GM18517 (cell line): ENCODE measurements around the gene RFXANK.
"Not testable (repeated sequence)": the region's sequence is repeated elsewhere in the genome, so short reads cannot be mapped to it uniquely, and the experiment has no call there.

Experiments
- ATAC-seq: cut with Tn5 transposase; IDR thresholded peaks from one replicate; pipeline ENCODE4 v1.9.1; 2021; ENCODE audit warnings: mild to moderate bottlenecking, moderate library complexity; ENCODE audit not compliant: unreplicated experiment

Gene RFXANK, protein sequence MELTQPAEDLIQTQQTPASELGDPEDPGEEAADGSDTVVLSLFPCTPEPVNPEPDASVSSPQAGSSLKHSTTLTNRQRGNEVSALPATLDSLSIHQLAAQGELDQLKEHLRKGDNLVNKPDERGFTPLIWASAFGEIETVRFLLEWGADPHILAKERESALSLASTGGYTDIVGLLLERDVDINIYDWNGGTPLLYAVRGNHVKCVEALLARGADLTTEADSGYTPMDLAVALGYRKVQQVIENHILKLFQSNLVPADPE

DNA sequence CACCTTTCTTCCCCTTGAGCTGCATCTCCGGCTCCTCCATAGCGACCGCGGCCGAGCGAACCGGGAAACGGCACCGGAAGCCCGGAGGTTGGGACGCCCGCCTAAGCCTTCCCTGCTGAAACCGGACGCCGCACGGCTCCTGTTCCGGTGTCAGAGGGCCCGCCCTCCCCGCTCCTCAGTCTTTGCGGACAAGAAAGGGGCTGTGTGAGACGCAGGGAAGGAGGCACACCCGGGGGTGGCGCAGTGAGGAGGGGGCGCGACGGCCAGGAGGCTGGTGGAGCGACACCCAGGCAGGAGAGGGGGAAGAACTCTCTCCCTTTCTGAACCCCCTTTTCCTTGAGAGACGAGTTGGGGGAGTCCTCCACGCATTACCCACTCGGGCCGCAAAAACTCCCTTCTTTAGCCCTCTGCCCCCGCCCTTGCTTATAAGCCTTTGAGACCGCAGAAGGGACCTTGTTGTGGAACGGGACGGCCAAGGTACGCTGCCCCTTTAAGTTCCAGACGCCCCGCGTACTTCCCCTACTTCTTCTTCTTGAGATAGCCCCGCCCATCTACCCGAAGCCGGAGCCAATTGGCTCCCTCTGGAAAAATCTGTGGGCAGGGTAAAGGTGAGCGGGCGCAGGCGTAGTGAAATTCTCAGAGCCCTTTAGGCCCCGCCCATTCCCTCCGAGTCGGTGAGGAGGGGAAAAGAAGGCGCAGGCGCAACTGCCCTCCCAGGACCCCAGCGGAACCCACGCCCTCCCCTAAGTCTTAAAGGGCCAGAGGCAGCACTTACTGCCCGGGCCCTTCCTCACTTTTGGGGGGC is at the start of gene RFXANK, which contains the start of gene BORCS8:
TSS of gene RFXANK (plus strand) at position 181 of the 805 bp plus-strand sequence. CDS start 1,689 bp downstream, outside the sequence.
TSS of gene BORCS8 (minus strand) at position 75 of the 805 bp plus-strand sequence. CDS start at position 40, 35 bp downstream.
- peak; percentile 84 for ATAC-seq

DNA sequence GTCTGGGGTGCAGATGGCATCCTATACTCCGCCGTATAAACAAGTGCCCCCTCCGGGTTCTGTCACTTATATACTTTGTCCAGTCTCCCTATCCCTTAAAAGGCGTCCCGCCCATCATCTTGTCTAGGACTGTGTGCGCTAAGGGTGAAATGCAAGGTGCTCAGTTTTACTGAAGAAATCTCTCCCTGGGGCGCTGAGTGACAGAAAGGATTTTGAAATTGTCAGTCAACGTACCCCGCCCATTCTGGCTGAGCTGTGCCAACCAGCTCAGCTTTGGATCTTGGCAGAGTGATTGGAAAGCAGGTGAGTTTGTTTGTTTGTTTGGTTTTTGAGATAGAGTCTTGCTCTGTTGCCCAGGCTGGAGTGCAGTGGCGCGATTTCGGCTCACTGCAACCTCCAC is 49.7 kb upstream of the RFXANK start:
- ATAC-seq: no peak

DNA sequence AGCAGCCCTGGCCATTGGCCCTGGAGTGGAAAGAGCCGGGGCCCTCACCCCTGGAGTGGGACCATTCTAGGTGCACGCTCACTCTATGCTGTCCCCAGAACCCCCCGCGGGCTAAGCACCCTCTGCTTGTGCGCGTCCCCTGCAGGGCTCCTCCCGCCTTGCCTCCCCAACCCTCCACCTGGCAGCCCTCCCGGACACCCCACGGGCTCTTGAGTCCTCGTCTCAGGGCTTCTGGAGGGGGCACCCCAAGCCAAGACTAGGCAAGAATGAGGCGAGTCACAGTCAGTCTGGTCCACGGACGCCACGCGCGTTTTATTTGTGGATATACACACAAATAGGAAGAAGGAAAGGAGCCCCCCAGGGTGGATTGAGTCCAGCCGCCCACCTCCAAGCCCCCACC is 46.8 kb upstream of the RFXANK start:
- no peak for ATAC-seq

DNA sequence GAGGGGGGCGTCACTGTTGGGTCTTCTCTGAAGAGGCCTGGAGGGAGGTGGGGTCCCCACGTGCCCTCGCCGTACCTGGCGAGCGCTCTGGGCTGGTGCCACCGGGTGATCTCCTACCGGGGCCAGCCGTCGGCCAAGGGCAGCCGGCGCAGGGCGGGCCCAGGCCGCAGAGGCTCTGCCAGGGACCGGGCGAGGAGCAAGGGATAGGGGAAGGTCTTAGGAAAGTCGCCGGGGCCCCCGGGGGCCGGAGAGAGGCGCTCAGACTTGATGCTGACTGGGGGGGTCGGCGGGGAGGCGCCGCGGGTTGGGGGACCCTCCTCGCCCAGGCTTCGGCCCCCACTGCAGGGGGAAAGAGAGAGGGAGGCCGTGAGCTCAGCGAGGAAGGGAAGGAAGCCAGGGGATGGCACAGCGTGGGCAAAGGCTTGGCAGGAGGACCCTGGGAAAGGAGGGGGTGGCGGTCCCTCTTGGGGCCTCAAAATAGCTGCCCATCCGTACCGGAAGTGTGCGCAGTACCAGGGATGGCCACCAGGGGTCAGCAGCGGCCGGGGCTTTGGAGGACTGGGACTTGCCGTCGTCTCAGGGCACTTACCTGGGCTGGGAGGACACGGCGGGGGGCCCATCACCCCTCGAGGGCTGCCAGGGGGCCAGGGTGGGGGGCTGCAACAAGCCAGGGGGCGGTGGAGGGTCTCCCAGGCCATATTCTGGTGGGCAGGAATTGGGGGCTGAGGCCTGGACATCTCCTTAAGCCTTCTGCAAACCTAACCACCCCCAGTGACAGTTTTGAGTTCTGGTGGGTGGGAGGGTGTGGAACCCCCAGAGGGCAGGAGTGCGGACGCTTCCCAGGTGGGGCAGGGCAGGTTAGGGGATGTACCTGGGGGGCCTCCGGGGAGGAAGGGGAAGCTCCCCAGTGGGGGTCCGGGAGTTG is 46.1 kb upstream of the RFXANK start:
- no peak for ATAC-seq

DNA sequence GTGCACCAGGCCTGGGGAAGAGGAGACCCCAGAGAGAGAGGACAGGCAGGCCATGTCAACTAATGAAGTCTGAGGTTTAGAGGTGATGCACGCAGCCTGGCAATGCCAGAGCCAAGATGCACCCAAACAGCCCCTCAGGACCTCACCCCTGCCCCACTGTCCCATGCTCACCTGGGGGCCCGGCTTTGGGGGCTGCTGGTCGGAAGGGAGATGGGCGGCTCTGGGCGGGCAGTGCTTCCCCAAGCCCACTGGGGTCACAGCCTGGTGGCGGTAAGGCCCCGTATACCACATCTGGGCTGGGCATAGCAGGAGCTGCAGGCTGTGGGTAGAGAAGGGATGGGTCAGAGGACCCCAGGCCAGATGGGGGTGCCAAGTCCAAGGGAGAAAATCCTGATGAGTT is 45.2 kb upstream of the RFXANK start:
- ATAC-seq: no peak

DNA sequence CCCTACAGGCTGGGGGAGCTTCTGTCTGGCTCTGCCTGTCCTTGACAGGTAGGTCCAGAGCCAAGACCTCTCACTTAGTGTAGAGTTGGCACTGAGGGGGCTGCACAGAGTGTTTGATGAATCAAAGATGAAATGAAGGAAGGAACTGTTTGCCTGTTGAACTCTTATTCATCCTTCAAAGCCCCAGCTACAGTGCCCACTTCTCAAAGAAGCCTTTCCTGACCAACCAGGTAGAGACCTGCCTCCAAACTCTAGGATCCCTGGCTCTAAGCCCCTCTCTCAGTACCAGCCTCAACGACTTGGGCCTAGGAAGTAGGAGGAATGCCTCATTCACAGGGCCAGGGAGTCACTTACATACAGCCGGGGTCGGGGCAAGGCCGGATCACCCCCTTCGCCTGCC is 44.7 kb upstream of the RFXANK start:
- ATAC-seq: no peak

DNA sequence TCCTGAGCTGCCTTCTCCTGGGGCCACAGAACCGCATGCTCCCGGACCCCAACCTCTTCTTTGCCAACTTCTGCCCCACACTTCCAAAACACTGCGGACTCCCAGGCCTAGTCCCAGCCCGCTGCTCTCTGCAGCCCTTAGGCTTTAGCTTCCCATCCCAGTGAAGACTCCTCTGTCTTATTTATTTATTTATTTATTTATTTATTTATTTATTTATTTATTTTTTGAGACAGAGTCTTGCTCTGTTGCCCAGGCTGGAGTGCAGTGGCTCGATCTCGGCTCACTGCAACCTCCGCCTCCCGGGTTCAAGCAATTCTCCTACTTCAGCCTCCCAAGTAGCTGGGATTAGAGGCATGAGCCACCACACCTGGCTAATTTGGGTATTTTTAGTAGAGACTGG is 43.6 kb upstream of the RFXANK start:
- ATAC-seq: not testable (repeated sequence)

DNA sequence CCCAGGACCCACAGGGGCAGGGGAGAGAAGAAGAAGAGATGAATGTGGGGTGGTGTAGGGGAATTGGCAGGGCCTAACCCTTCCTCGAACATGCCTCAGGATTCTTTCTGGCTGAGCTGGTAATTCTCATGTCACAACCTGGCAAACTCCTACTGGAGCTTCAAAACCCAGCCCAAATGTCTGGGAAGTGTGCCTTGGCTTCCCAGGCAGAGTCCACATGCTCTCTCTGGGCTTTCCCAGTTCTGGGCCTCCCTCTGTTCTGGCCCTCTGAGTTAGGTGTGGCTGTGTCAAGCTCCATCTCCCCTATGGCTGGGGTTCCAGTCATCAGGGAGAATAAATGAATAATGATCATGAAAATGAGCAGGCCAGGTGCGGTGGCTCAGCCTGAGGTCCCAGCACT is 42.6 kb upstream of the RFXANK start:
- no peak for ATAC-seq

DNA sequence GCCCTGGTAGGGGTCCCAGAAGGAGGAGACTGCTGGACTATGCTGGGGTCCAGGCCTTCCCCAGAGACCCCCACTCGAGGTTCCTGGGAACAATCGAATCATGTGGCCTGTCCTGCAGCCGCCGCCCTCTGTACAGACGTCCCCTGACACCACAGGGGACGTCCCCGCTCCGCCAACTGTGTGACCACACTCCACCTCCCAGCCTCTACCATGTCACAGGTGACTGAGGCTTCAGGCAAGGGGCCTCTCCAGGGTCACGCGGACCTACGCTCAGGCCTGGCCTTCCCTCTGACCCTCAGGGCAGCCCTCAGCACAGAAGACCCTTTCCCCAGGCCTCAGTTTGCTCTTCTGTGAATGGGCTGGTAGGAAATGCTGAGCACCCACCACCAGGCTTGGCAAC is 40.6 kb upstream of the RFXANK start:
- ATAC-seq: no peak

DNA sequence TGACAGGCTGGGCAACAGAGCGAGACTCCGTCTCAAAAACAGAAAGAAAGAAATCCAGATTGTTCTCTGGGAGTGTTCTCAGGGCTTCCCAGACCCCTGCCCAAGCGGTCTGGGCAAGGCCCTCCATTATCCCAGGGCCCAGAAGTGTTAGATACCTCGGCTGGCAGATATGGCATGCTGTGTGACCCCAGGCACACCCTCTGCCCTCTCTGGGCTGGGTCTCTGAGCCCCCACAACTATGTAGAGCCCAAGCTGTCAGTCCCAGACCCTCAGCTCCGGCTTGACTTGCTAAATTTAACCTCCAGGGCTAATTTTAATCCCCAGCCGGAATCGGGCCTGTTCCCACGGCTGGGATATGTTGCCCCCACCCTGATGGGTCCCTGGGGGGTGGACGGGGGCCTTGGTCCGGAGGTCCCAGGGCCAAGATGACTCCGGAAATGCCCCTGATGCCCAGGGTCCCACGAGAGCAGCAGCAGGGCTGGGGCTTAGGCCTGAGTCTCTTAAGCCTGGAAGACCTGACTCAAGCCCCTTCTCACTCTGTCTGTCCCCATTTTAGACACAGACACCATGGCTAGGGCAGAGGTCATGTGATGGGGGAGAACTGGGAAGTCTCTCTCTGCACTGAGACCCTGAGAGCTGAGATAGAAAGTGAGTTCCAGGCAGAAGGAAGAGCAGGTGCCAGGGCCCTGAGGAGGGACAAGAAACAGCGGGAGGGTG is 39.2 kb upstream of the RFXANK start:
- no peak for ATAC-seq

DNA sequence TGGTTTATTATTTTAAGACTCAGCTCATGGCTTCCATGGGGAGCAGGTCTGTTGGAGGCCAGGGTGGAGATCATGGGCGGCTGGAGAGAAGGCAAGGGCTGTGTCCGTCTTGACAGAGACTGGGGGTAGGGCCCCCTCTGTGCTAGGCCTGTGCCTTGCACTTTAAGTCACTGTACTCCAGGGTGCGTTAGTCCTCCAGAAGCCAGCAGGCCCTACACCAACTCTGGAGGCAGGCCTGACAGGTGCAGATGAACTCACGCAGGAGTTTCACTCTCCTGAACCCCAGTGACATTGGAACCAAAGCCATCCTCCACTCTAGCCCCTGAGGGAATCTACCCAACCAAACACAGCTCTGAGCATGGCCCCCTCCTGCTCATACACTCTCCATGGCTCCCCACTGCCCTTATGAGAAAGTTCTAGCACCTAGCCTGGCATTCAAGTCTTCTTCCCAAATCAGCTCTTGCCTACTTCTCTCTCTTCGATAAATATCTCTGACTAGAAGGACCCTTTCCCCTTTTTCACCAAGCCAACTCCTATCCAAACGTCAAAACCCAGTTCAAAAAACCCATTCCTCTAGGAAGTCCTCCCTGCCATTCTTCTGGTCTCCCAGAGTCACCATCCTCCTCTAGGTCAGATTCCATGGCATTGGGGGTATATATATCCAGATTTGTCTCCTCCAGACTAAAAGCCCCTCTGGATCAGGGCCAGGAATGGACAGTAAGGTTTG is 37.1 kb upstream of the RFXANK start:
- ATAC-seq: no peak

DNA sequence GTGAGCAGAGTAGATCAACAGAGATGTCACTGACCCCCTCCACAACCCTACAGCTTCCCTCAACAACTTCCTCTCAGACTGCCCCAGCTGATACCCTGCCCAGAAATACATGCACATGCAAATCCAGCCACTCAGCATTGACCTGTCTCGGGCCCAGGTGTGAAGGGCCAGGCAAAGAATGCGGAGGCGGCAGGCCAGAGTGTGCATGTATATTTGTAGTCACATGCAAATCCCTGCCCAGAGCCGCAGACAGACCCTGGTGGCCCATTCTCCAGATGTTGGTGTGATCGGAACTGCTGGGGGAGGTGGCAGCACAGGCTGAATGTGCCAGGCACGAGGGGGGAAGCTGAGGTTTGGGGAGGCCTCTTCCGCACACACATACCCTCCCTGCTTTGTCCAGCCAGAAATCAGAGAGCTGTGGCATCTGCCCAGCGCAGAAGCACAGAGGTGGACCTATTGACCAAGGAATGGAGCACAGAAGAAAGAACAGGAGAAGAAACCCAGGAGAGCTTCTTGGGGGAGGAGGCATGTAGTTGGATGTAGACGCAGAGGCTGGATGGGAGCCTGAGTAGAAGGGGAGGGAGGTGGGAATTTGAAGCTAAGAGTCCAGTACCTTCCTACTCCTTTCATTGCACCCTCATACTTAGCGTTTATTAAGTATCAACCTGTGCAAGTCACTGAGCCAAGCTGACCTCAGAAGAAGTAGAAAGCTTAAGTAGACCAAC is 36.4 kb upstream of the RFXANK start:
- ATAC-seq: peak; percentile 81

DNA sequence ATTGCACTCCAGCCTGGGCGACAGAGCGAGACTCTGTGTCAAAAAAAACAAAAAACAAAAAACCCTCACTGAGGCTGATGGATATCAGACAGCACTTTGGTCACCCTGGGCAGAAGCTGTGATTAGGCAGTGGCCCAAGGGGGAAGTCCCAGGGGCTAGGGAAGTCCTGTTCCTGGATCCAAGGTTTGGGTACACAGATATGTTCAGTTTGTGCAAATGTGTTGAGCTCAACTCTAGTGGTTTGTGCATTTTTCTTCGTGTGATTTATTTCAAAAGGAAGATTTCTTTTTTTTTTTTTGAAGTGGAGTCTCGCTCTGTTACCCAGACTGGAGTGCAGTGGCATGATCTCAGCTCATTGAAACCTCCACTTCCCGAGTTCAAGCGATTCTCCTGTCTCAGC is 34.2 kb upstream of the RFXANK start:
- ATAC-seq: no peak

DNA sequence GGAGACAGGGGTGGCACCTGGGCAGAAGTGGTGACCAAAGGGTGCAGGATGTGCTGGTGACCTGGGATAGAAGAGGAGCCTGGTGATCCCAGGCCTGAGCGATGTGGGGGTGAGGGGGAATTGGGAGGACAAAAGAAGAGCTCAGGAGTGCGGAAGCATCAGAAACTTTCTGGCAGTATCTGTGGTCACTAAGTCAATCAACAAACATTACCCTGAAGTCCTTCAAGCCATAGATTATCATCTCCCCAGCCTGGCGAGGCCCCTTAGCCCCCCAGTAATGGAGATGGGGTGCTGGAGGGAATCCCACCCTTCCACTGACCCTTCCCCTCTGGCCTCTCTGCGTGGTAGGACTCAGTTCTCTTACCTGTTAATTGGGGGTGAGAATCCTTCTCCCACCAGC is 32.5 kb upstream of the RFXANK start:
- no peak for ATAC-seq

DNA sequence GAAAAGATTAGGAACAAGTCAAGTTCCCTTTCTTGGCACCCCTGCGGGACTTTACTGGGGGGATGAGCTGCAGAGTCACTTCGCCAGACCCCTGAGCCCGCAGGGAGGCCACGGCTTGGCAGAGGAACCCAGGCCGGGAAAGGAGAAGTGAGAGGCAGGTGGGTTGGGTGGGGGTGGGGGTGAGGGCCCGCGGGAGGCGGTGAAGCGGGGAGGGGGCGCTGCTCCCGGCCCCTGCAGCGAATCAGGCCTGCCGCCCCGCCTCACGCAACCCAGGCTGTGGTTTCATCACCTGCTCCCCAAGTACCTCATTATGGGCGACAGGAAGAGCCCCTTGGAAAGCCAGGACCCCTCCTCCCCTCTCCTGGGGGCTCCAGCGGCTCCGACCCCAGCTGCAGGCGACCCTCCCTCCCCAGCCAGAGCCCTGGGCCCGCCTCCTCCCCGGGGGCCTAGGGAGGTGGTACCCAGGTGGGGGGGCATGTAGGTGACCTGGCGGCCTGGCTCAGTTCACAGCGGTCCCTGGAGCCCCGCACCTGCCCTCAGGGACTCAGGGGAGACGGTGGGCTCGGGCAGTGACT is 31.5 kb upstream of the RFXANK start:
- no peak for ATAC-seq

DNA sequence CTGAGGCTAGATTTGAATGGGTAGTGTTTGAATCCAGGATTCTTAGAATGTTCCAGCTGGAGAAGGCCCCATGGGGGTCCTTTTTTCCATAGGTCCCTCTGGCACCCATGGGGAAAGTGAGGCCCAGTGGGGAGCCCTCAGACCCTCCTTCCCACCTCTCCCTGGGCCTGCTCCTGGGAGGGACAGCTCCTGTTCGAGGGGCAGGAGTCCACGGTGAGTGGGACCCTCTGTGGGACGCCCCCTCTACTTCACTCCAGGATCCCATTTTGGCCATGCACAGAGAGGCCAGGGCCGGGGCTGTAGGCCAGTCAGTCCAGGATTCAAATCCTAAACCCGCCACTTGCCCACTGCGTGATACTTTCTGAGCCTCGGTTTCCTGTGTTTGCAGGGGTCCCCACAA is 29.6 kb upstream of the RFXANK start:
- ATAC-seq: no peak

DNA sequence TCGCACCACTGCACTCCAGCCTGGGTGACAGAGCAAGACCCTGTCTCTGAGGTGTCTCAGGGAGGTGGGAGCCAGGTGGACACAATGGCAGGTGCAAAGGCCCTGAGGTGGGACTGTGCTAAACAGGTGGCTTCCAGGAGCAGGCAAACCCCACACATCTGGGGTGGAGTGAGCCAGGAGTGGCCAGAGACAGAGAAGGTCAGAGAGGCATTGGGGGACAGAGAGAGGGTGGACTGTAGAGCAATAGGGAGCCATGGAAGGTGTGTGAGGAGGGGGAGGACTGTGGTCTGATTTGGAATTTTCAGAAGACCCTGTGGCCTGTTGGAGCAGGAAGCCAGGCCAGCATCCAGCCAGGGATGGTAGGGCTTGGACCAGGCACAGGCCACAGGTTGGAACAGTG is 26.7 kb upstream of the RFXANK start:
- ATAC-seq: no peak

DNA sequence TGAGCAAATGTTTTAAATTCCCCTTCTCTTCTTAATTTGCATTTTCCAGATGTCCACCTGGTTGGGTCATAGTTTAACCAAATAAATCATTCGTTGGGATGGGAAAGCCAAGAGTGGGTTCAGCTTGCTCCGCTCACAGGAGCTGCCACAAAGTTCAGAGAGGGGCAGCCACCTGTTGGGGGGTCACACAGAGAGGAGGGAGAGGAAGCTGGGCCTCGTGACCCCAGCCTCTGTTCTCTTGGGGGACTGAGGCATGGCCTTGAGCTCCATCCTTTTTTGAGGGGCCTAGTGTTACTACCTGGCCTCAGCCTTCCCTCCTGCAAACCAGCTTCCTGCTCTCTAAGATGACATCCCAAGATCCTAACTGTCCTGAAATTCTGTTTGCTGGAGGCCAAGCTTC is 24.4 kb upstream of the RFXANK start:
- no peak for ATAC-seq
